Dedifferentiated amniotic fluid mesenchymal stem cell (primary cell): ENCODE data around the gene EIF1.
"Not testable (repeated sequence)": the region's sequence is repeated elsewhere in the genome, so short reads cannot be mapped to it uniquely, and the experiment has no call there.

ENCODE experiments used
- DNase-seq: peaks from one replicate; pipeline ENCODE4 v3.0.0-alpha.2; 2016; ENCODE audit errors: extremely low spot score

EIF1 gene

DNA sequence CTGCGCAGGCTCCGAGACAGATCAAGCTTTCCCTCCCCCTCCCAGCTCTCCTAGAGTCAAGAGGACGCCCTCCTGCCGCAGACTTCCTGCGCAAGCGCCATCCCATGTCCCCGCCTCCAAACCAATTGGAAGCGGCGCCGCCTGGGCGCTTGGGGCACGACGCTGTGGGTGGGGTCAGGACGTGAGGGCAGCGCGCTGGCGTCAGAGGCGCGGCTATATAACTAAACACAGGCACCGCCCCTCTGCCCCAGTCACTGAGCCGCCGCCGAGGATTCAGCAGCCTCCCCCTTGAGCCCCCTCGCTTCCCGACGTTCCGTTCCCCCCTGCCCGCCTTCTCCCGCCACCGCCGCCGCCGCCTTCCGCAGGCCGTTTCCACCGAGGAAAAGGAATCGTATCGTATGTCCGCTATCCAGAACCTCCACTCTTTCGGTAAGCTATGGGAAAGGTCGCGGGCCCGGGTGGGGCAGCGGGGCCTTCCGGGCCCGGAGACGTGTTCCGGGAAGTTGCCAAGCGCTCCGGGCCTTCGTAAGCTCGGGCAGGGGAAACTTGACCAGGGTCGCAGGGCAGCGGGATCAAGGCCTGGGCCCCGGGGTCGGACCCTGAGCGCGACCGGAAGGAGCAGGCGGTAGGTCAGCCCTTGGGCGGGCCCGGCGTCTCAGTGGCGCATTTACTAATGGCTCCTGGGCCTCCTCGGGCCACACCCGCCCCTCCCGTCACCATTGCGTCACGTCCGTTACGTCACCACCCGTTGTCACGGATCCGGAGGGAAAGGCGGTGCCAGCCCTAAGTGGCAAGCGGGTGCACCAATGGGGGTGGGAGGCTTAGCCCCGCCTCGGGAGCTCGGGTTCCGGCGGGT is at the start of gene EIF1:
Gene EIF1 (plus strand): TSS at position 245 of the 856 bp plus-strand sequence. CDS start 154 bp downstream, at position 399.
- peak; percentile 99 for DNase-seq

GRCh38 chr17:41638941-41639340 is 49.7 kb upstream of the EIF1 start:
- no peak for DNase-seq

DNA sequence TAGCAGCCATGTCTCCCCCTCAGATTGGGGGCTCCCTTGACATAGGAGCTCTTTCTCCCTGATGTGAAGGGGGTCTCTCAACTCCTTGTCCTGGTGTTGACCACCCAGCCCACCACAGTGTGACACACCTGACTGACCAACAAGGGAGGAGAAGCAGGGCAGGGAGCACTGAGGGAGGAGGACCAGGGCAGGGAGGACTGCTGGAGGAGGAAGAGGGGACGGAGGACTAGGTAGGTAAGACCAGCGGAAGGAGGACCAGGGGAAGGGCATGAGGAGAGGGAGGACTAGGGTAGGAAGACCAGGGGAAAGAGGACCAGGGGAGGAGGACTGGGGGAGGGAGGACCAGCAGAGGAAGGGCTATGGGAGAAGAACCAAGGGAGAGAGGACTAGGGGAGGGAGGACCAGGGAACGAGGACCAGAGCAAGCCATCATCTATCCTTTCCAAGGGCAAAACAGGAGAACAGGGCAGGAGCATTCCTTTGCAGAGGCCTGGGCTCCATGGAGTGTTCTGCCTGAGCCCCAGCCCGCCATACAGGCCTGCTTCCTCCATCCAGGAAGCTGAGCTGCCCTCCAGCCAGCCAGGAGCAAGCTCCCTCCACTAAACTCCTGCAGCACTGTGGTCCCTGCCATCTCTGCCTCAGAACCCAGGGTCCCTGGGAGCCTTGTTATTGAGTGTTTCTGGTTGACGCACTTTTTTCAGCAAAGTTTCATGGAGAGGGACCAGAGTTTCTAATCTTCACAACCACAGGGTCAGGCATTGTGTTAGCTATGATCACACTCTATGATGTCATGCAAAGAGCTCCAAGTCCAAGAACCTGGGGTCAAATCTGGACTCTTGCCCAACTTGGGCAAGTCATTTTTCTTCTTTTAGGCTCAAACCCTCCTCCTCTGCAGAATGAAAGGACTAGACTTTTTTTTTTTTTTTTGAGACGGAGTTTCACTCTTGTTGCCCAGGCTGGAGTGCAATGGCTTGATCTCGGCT is 48.9 kb upstream of the EIF1 start:
- no peak for DNase-seq

DNA sequence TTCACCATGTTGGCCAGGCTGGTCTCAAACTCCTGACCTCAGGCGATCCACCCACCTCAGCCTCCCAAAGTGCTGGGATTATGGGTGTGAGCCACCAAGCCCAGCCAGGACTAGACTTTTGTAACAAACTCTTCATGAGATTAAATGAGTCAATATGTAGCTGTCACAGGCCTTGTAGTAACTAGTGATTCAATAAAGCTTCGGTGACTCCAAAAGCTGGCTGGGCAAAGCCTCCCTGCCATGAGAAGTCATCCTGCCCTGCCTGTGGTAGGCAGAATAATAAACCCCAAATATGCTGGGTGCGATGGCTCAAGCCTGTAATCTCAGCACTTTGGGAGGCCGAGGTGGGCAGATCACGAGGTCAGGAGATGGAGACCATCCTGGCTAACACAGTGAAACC is 48.1 kb upstream of the EIF1 start:
- not testable (repeated sequence) for DNase-seq

DNA sequence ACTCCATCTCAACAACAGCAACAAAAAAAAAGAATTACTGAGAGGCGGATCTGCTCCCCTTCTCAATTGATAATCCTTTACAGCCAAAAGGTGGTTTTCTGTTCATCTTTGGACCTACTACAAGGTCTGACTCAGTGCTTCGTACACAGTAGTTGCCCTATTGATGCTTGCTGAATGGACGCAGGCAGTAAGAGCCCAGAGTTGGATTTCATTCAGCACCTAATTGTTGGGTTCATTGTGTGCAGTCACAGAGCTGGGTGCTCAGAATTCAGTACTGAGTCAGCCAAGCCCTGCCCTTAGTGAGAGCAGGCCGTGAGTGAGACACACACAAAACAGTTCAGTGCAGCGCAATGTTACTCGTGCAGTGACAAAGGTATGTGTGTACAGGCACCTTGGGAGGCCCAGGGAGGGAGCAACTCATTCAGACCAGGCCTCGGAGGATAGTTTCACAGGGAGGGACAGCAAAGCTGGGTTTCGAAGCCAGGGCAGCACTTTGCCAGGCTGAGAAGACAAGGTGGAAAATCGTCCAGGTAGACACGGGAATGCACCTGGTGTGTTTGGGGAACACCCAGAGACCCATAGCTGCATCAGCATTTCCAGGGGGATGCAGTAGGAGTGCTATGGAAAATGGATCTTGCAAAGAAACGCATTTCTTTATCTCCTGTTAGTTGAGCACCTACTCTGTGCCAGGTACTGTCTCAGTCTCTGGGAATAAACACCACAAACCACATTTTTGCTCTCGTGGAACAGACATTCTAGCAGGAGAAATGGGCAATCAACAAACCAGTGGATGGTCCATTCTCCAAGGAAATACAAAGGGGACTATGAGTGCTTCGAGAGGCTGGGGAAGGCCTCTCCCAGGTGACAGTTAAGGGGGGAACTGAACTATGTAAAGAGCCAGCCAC is 46.2 kb upstream of the EIF1 start:
- no peak for DNase-seq

DNA sequence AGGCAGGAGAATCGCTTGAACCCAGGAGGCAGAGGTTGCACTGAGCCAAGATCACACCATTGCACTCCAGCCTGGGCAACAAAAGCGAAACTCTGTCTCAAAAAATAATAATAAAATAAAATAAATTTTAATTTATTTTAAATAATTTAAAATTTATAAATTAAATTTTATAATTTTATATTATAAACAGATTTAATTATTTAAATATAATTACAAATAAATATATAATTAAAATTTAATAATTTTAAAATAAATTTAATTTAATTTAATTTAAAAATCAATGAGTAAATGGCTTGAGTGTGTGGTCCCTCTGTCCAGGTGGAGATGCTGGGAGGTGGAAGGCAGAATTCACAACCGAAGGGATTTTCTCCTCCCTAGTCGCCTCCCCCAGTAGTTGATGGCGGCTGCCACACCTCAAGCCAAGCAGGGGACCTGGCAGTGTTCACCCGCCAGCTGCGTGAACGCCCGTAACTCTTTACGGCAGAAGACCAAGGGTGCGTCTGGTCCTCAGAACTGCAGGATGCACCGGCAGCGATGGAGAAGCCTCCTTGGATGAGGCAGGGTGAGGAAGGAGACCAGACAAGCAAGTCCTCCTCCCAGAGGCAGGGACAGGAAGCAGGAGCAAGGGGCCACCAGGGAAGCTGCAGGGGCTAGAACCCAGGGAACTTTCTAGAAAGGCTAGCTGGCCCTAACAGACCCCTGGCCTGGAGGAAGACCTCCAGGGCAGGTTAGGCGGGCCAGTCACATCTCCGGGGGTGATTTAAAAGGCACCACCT is 41.5 kb upstream of the EIF1 start:
- no peak for DNase-seq

DNA sequence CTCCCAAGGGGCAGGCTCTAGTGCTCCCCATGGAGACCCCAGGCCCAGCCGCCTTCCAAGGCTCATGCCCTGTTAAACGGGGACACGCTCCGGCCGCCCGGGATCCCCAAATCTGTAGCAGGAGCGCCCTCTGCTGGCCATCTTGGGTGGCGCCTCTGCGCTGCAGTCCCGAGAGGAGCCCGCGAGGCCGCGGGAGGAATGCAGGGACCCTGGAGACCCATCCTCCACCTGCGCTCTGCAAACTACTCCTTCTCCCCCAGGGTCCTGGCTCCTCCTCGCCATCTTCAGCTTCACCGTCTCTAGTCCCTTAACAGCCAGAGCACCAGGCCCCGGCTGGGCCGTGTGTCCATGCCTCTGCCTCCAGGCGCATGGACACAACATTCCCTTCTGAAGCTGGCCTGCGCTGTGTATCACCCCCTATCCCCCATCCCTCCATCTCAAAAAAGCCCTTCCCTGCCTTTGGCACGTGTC is 40.7 kb upstream of the EIF1 start:
- peak; percentile 74 for DNase-seq

- DNase-seq = peak; percentile 88
Observed at GRCh38 chr17:41648411-41649195, 40.1 kb upstream of the EIF1 start.

- DNase-seq = no peak
Observed at GRCh38 chr17:41649923-41650519, 38.7 kb upstream of the EIF1 start.

- no peak for DNase-seq
Observed at GRCh38 chr17:41650794-41651624, 37.7 kb upstream of the EIF1 start.

DNA sequence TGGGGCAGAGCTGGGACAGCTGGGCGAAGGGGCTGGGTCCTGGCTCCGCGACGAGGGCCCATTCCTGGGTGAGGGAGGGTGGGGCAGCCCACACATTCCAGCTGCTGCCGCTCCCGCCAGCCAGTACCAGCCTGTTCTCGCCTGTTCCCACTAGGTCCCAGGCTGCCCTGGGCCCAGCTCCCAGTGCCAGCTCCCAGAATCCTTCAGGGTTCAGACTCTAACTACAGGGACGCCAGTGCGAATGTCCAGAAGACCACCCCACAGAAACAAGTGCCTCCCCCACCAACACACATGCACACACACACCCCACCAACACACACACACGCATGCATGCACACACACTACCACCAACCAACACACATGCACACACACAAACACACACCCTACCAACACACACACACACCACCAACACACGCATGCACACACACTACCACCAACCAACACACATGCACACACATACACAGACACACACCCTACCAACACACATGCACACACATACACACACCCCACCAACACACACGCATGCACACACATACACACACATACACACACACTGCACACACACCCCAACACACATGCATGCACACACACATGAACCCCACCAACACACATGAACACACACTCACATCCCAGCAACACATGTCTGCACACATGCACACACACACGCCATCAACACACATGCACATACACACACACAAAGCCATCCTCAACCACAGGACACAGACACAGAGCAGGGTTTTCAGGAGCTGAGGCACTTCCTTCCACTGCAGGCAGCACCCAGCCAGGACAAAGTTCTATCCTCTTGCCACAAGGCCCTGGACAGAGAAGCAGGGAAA is 36.8 kb upstream of the EIF1 start:
- DNase-seq = no peak

GRCh38 chr17:41652461-41652970 is 36.2 kb upstream of the EIF1 start:
- DNase-seq = no peak

GRCh38 chr17:41653421-41653820 is 35.3 kb upstream of the EIF1 start:
- no peak for DNase-seq

DNA sequence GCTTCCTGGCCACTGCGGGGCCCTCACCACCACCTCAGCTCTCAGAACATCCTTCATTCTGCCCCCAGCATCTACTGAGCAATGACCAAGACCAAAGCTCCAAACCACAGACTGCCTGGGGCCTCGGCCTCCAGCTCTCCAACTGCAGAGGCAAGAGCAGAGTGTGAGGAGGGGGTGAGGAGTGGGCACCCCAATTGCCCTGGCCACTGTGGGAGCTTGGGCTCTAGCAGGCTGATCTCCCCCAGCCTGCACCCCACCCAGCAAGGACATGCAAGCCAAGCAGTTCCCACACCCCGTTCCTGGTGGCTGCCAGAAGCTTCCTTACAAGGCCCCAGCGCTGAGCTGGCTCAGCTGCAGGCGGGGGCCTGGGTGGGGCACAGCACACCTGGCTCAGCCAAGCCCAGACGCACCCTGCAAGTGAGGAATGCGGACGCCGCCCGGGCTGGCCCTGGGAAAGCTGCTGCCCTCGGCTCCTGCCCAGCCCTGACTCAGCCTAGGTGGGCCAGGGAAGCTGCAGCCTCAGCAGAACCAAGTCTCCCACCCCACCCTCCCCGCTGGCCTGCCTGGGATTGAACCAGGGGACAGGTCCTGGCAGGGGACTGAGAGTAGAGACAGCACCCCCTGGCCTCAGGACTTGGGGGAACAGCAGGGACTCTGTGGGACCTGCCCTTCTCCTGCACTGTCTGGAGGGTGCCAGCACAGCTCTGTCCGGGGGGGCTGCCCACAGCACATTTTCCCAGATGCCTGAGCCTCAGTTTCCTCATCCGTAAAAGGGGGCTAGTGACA is 34.6 kb upstream of the EIF1 start:
- no peak for DNase-seq

DNA sequence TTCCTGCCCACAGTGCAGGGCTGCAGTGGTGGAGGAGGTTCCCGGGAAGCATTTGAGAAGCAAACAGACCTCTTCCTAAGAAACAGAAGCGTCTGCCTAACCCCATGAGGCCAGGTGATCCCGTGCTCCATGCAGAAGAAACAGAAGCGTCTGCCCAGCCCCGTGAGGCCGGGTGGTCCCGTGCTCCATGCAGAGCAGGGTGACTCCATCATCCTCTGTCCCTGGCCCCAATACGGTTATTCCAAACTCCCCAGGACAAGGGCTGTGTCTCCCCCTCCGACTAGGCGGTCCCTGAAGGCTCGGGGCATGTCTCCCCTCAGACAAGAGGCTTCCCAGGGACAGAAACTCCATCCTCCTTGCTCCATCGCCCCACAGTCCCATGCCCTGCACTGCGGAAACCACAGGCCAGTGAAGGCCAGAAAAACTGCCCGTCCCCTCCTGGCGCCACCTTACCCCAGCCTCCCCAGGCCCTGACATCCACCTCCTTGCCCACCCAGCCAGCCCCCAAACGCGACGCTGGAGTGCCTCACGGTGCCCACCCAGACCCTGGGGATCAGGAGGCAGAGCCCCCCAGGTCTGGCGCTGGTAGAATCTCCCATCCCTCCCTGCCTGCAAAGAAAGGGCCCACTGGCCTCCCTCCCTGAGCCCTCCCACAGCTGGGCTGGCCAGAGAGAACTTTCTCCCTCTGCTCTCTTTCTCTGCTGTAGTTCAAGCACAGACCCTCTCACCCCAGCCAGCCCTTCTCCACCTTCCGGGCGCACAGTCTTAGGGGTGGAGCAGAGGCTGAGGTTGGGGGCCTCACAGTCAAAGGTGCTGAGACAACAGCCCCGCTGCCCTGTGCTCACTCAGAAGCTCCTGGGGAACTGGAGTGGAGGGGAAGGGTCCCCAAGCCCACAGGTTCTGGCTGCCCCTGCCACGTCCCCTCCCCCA is 33.7 kb upstream of the EIF1 start:
- DNase-seq = no peak
